Muscle of leg (tissue), 11 donors: ENCODE data around the gene KIF1A. TPM values are rescaled to one million over a fixed set of nuclear protein-coding genes. Genes with fewer than 3 reads are reported as not detected.

Source experiments
- DNase-seq: peaks from one replicate; pipeline ENCODE4 v3.0.0; 2013
- H3K27ac ChIP-seq: one replicate; pipeline ENCODE4 v1.5.1; 2013; ENCODE audit warnings: mild to moderate bottlenecking, low read length, control low read depth
- H3K27me3 ChIP-seq: one replicate; pipeline ENCODE4 v1.6.1; 2013; ENCODE audit warnings: low read length; ENCODE audit not compliant: control insufficient read depth, insufficient read depth
- H3K36me3 ChIP-seq: one replicate; pipeline ENCODE4 v1.6.1; 2013; ENCODE audit warnings: low read length; ENCODE audit not compliant: control insufficient read depth, insufficient read depth
- H3K4me1 ChIP-seq: one replicate; pipeline ENCODE4 v1.6.1; 2013; ENCODE audit warnings: low read length; ENCODE audit not compliant: control insufficient read depth, insufficient read depth
- H3K4me3 ChIP-seq: one replicate; pipeline ENCODE4 v1.5.1; 2013; ENCODE audit warnings: low read length, control low read depth
- H3K9me3 ChIP-seq: replicated peaks from 2 replicates; pipeline ENCODE4 v1.6.1; 2013; ENCODE audit warnings: low read depth, low read length; ENCODE audit not compliant: control insufficient read depth
- WGBS: methylation state at CpG from one replicate; pipeline ENCODE4 v1.1.5; 2013; ENCODE audit warnings: missing lambda C conversion rate; ENCODE audit not compliant: insufficient coverage; 5-methylcytosine and 5-hydroxymethylcytosine counted together
- polyA plus RNA-seq, 8 donors: library from polyadenylated mRNA; unstranded; fragments of 120-200 nt; gene quantifications; one replicate each; pipeline versions ENCODE4 v1.2.1 to v1.2.3, GENCODE V29; 2013; ENCODE audit warnings: inconsistent platforms in 1 of 8, low replicate concordance in 1 of 8; ENCODE audit not compliant: insufficient read length in 8 of 8, insufficient read depth in 1 of 8
- total RNA-seq: library from RNA; stranded (reverse); fragments of 120-200 nt; gene quantifications from one replicate; pipeline ENCODE4 v1.2.4, GENCODE V29; 2013

The KIF1A gene
- total and polyA plus RNA-seq, 9 donors: 2.2 to 8.6 (median 4.9) TPM

DNA sequence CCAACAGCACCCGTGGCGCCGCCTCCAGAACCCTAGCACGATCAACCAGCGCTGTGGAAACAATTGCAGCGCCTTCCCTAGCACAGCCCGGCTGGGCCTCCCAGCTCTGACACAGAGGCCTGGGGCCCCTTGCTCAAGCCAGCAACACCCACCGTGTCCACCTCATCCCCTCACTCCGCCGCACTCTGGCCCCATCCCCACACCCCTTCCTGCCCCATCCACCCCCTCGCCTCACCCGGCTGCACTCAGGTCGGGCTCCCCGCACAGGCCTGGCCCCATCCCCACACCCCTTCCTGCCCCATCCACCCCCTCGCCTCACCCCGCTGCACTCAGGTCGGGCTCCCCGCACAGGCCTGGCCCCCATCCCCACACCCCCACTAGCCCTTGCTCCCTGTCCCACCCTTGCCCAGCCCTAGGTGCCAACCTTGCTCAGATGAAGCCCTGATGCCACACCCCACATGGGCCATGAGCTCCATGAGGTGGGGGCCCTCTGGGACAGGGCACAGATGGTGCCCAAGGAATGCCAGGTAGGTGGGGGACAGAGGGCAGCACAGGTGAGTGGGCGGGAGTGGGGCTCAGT is 28.7 kb downstream of the KIF1A start:
- peaks cover 3% of the 10 kb centered on the region for H3K27me3 ChIP-seq
- H3K4me1 ChIP-seq: peaks cover 27% of the 10 kb centered on the region
- DNase-seq: no peak
- H3K36me3 ChIP-seq: no peaks in the 10 kb centered on the region
- no peak overlapping the region for H3K27ac ChIP-seq
- H3K9me3 ChIP-seq: no peaks in the 10 kb centered on the region
- 62% methylated on average over 10 of the region's 19 CpGs for WGBS
- H3K4me3 ChIP-seq: no peak overlapping the region

DNA sequence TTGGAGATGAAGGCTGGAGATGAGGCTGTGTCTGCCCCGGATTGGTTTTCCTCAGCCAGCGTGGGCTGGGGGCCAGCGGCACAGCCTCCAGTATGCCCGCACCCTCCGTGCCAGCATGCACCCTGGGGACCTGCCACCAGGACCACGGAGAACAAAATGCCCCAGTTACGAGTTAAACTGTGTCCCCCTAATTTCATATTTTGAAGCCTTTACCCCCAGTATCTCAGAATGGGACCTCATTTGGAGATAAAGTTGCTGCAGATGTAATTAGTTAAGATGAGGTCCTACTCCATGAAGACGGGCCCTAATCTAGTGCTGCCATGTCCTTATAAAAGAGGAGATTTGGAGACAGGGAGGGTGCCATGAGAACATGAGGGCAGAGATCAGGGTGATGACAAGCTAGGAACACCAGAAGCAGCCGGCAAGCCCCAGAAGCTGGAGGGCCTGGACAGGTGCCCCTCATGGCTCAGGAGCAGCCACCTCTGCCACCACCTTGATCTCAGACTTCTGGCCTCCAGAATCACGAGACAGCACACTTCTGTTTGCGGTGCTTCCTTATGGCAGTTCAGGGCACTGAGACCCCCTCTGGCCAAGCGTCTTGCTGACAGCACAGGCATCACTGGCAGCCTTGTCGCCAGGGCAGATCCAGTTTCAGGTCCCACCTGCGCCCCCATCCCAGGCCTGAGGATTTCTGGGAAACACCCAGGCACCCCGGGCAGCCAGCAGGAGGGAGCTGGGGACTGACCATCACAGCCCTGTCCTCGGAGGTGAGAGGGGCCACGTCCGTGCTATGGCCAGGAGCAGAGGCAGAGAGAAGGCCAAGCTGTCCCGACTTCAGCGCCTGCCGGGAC is 29.4 kb downstream of the KIF1A start:
- H3K4me3 ChIP-seq: no peak overlapping the region
- DNase-seq: no peak
- no peak overlapping the region for H3K27ac ChIP-seq
- peaks cover 3% of the 10 kb centered on the region for H3K27me3 ChIP-seq
- WGBS: 78% methylated on average over 16 of the region's 21 CpGs
- peaks cover 27% of the 10 kb centered on the region for H3K4me1 ChIP-seq
- no peaks in the 10 kb centered on the region for H3K36me3 ChIP-seq
- no peaks in the 10 kb centered on the region for H3K9me3 ChIP-seq

DNA sequence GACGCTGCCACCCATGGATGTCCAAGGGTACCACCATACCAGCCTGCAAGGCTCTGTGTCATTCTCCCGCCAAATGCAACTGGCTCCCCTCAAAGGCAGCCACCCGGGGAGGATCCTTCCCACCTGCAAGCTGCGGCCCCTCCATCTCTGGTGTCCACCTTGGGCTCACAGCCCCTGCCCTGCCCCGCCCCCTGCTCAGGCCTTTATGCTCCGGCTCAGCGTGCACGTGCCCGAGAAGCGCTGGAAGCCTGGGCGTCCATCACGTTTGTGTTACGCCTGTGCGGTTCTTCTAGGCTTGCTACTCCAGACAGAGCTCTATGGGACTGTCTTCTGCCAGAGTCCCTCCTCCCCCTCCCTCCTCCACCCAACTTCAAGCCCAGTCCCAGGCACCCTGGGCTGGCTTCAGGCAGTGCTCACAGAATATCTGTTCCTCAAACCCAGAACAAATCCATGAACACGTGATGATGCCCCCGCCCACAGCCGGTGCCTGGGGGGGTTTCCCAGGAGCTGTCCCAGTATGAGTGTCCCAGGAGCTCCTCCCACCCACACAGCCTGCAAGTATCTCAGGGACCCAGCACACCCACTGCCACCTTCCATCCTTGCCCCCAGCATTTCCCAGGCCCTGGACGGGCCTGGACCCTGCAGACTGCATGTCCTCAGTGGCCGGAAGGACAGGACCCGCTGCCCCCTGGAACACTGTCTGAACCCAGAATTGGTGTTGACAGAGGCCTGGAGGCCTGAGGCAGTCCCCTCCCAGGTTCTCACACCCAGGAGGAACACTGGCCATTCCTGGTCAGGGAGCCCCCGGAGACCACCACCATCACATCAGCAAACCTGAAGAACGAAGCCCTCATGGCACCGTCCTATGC is 30.3 kb downstream of the KIF1A start:
- no peak overlapping the region for H3K4me3 ChIP-seq
- DNase-seq: no peak
- WGBS: 87% methylated on average over 17 of the region's 23 CpGs
- H3K4me1 ChIP-seq: peaks cover 27% of the 10 kb centered on the region
- no peaks in the 10 kb centered on the region for H3K27me3 ChIP-seq
- H3K36me3 ChIP-seq: no peaks in the 10 kb centered on the region
- H3K9me3 ChIP-seq: no peaks in the 10 kb centered on the region
- no peak overlapping the region for H3K27ac ChIP-seq

DNA sequence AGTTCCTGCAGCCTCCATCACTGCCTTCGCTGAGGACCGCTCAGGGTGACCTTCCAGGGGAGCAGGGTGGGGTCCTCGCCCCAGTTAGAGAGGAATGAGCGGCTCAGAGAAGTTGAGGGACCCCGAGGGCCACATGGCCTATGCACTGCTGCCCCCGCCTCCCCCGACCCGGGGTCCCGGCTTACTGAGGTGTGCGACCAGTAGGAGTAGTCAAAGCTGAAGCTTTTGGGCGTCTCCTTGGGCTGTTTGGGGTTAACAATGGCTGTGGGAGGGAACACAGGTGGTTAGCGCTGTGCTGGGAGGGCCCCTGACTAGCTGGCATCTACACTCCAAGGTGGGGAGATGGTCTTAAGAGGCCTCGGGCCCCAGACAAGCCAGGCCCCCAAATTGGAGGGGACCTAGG is 31.0 kb downstream of the KIF1A start:
- Histone ChIP-seq H3K4me3 (no peak overlapping the region), H3K27me3 (no peaks in the 10 kb centered on the region), H3K27ac (no peak overlapping the region), H3K36me3 (no peaks in the 10 kb centered on the region), H3K4me1 (peaks cover 27% of the 10 kb centered on the region), H3K9me3 (no peaks in the 10 kb centered on the region)
- no peak for DNase-seq
- 94% methylated on average over 10 of the region's 13 CpGs for WGBS

- Histone ChIP-seq H3K36me3 (no peaks in the 10 kb centered on the region), H3K4me1 (peaks cover 21% of the 10 kb centered on the region), H3K9me3 (no peaks in the 10 kb centered on the region), H3K27me3 (no peaks in the 10 kb centered on the region), H3K27ac (no peak overlapping the region), H3K4me3 (no peak overlapping the region)
- WGBS: 90% methylated on average over 4 of the region's 4 CpGs
- DNase-seq: no peak
Observed at GRCh38 chr2:240788482-240788881, 31.5 kb downstream of the KIF1A start.

DNA sequence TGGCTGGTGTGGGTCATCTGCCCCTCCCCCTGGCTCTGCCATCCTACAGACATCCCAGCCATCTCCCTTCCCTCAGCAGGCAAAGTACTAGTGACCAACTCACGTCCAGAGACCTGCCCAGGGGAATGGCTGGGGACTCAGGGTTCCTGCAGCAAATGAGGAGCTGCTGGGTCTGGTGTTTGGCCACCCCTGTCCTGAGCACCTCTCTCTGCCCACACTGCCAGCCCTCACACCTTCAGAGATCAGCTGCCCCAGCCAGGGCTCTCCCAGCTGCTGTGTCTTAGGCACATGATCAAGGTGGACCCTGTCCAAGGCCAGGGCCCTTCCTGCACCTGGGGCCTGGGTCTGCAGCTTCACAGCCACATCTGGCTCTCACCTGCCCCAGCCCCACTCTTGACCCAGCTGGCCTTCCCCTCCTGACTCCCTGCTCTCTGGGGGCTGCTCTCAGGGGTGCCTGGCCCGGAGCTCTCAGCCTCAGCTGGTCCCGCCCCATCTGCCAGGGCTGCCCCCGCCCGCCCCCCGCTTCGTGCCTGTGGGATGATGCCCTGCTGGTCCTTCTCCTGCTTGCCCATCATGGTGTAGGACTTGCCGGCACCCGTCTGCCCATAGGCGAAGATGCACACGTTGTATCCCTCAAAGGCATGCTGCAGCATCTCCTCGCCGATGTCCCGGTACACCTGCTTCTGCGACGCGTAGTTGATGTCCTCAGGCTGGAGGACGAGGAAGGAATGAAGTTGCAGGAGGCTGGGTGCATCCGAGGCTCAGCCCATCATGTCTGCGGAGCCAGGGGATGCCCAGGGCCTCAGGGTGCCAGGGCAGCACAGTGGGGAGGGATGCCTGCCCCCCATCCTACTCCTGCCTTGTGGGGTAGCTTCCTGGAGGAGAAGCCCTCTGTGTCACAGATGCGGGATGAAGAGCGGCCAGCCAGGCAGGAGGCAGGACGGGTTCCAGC is 32.2 kb downstream of the KIF1A start:
- Histone ChIP-seq H3K4me1 (peaks cover 14% of the 10 kb centered on the region), H3K27ac (no peak overlapping the region), H3K27me3 (no peaks in the 10 kb centered on the region), H3K36me3 (no peaks in the 10 kb centered on the region), H3K9me3 (no peaks in the 10 kb centered on the region), H3K4me3 (no peak overlapping the region)
- no peak for DNase-seq
- WGBS: 71% methylated on average over 18 of the region's 23 CpGs

DNA sequence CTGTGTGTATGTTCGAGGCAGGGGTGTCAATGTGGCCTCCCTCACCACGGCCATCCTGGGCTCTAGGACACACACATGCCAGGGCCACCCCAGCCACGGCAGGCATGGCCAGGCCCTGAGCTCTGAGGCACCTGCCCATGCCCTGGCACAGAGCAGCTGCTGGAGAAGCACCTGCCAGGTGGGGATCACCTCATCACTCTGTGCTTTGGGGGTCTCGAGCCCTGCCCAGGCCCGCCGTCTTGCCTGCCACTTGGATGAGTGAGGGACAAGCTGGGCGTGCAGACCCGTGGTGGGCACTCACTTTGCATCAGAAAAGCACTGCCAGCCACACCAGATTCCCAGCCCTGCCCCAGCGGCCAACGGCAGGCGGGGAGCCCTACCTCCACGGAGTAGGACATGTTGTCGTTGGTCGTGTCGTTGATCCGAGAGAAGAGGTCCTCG is 33.1 kb downstream of the KIF1A start:
- DNase-seq: no peak
- no peak overlapping the region for H3K27ac ChIP-seq
- H3K27me3 ChIP-seq: no peaks in the 10 kb centered on the region
- 85% methylated on average over 16 of the region's 17 CpGs for whole genome bisulfite sequencing
- H3K4me3 ChIP-seq: no peak overlapping the region
- H3K9me3 ChIP-seq: no peaks in the 10 kb centered on the region
- no peaks in the 10 kb centered on the region for H3K36me3 ChIP-seq
- H3K4me1 ChIP-seq: peaks cover 5% of the 10 kb centered on the region

GRCh38 chr2:240786355-240786841 is 33.6 kb downstream of the KIF1A start:
- H3K9me3 ChIP-seq: no peaks in the 10 kb centered on the region
- no peak for DNase-seq
- no peak overlapping the region for H3K27ac ChIP-seq
- H3K4me3 ChIP-seq: no peak overlapping the region
- no peaks in the 10 kb centered on the region for H3K36me3 ChIP-seq
- WGBS: 87% methylated on average over 6 of the region's 8 CpGs
- peaks cover under 1% of the 10 kb centered on the region for H3K4me1 ChIP-seq
- H3K27me3 ChIP-seq: no peaks in the 10 kb centered on the region
